GM12878 (cell line): ENCODE measurements around the gene CSF3. TPM values are rescaled to one million over a fixed set of nuclear protein-coding genes. Genes with fewer than 3 reads are reported as not detected.

Experiments used
- CEBPZ ChIP-seq: fragments of 150-350 bp; IDR thresholded peaks from 2 replicates; pipeline ENCODE4 v1.6.1; 2016; ENCODE audit warnings: low read depth, low read length
- EED ChIP-seq: sonication (generic); IDR thresholded peaks from 2 replicates; pipeline ENCODE4 v1.6.1; 2016; ENCODE audit warnings: antibody characterized with exemption, low read depth
- FOS ChIP-seq: IDR thresholded peaks from 3 replicates; pipeline ENCODE4 v1.6.1; 2011; ENCODE audit warnings: borderline replicate concordance; ENCODE audit not compliant: insufficient read length; ENCODE audit errors: extremely low read depth
- IKZF2 ChIP-seq, 2 experiments: fragments of 450-650 bp; IDR thresholded peaks; 2 replicates each; pipeline ENCODE4 v1.6.1; 2017; ENCODE audit warnings: mild to moderate bottlenecking in 2 of 2, moderate library complexity in 2 of 2
- MTA2 ChIP-seq: fragments of 450-650 bp; IDR thresholded peaks from 2 replicates; pipeline ENCODE4 v1.6.1; 2016; ENCODE audit warnings: low read depth, mild to moderate bottlenecking, moderate library complexity
- RAD51 ChIP-seq: fragments of 450-650 bp; IDR thresholded peaks from 2 replicates; pipeline ENCODE4 v1.6.1; 2016; ENCODE audit warnings: moderate library complexity, mild to moderate bottlenecking, inconsistent platforms
- REST ChIP-seq: IDR thresholded peaks from 2 replicates; pipeline ENCODE4 v1.6.1; 2012; ENCODE audit warnings: mild to moderate bottlenecking, low read depth, low read length
- TARDBP ChIP-seq: IDR thresholded peaks from 2 replicates; pipeline ENCODE4 v1.6.1; 2016; ENCODE audit warnings: borderline replicate concordance
- ZBTB4 ChIP-seq: fragments of 450-650 bp; formaldehyde crosslinking; IDR thresholded peaks from 2 replicates; pipeline ENCODE4 v1.4.0; 2022; ENCODE audit warnings: mild to moderate bottlenecking, moderate library complexity
- ZSCAN29 ChIP-seq: fragments of 450-650 bp; IDR thresholded peaks from 2 replicates; pipeline ENCODE4 v1.6.1; 2017; ENCODE audit warnings: mild to moderate bottlenecking, moderate library complexity
- polyA plus RNA-seq, 11 experiments: library from polyadenylated mRNA; depleted of rRNA in 4 of 11; unstranded in 6 of 11; stranded (reverse) in 5 of 11; fragments of >200 nt; fragmentation: Nextera tagmentation in 4 of 11; fragmentation: Illumina TruSeq in 1 of 11; extraction: Ambion mirVana in 4 of 11; extraction: Trizol in 1 of 11; gene quantifications; 1 replicate in 1 of 11; 2 replicates in 10 of 11; pipeline versions ENCODE4 v1.2.1 to v1.2.3, GENCODE V29; 2011 to 2016; ENCODE audit warnings: inconsistent platforms in 2 of 11, missing spikeins in 2 of 11, low read depth in 1 of 11
- total RNA-seq, 4 experiments: library from RNA; depleted of rRNA in 3 of 4; stranded (reverse); fragments of >200 nt in 3 of 4; fragmentation: Illumina TruSeq in 1 of 4; extraction: Trizol in 1 of 4; gene quantifications; 2 replicates each; pipeline versions ENCODE4 v1.2.1 to v1.2.3, GENCODE V29; 2013 to 2021

CSF3 gene
- total and polyA plus RNA-seq, 10 of the 15 experiments (the other 5 are each of a cell fraction or from before 2014, with no cell fraction given), result 0.09 to 0.28 (median 0.12) TPM; not detected in 5

- TF ChIP-seq CEBPZ, result no peak
- TF ChIP-seq REST, result no peak
- no peak for TF ChIP-seq RAD51
- TF ChIP-seq TARDBP, result no peak
- no peak for TF ChIP-seq ZBTB4 (CRISPR knock-in tag)
- no peak for TF ChIP-seq EED
- TF ChIP-seq ZSCAN29, result no peak
- no peak for TF ChIP-seq IKZF2 (IDR thresholded peaks at IDR 0.05)
- no peak for TF ChIP-seq FOS
- TF ChIP-seq MTA2, result no peak
- TF ChIP-seq, all 136 proteins: peak for 0
Measured at GRCh38 chr17:40004712-40005111, 10.5 kb upstream of the CSF3 start (continued).
